Fibroblast of lung (primary cell): ENCODE results near the gene HSD11B1L. TPM values are rescaled to one million over a fixed set of nuclear protein-coding genes. Genes with fewer than 3 reads are reported as not detected.

Experiments used
- polyA plus RNA-seq, 2 donors: library from polyadenylated mRNA; depleted of rRNA in 1 of 2; stranded (reverse) in 1 of 2; unstranded in 1 of 2; fragments of >200 nt; gene quantifications; 2 replicates each; pipeline ENCODE4 v1.2.1, GENCODE V29; 2011 to 2012; ENCODE audit warnings: missing spikeins in 1 of 2
- total RNA-seq: library from RNA; depleted of rRNA; stranded (reverse); fragments of >200 nt; gene quantifications from 2 replicates; pipeline ENCODE4 v1.2.1, GENCODE V29; 2014

HSD11B1L gene
- total and polyA plus RNA-seq, 2 donors (not counting 1 experiment from before 2014, with no cell fraction given): 5.1 to 13.0 TPM

Other genes starting within 250 kb of the HSD11B1L start
- gene ZNRF4, start 225.6 kb upstream of the HSD11B1L start, total RNA-seq: not detected in 2 replicates
- not detected in 2 replicates for gene ZNRF4, start 225.6 kb upstream of the HSD11B1L start, polyA plus RNA-seq
- gene TINCR, start 113.1 kb upstream of the HSD11B1L start, total RNA-seq: under 0.01 and 0.17 TPM in 2 replicates
- 0.02 and 0.06 TPM in 2 replicates for gene TINCR, start 113.1 kb upstream of the HSD11B1L start, polyA plus RNA-seq
- 29.0 and 35.8 TPM in 2 replicates for gene SAFB2, start 58.3 kb upstream of the HSD11B1L start, total RNA-seq
- gene SAFB2, start 58.3 kb upstream of the HSD11B1L start, polyA plus RNA-seq: 16.9 and 21.3 TPM in 2 replicates
- 48.5 and 51.0 TPM in 2 replicates for gene SAFB, start 57.9 kb upstream of the HSD11B1L start, total RNA-seq
- gene SAFB, start 57.9 kb upstream of the HSD11B1L start, polyA plus RNA-seq: 28.0 and 34.3 TPM in 2 replicates
- 29.3 and 73.5 TPM in 2 replicates for gene MICOS13, start 511 bp upstream of the HSD11B1L start, total RNA-seq
- gene MICOS13, start 511 bp upstream of the HSD11B1L start, polyA plus RNA-seq: 20.7 and 20.8 TPM in 2 replicates
- gene RPL36, start 9.3 kb downstream of the HSD11B1L start, total RNA-seq: 634 and 864 TPM in 2 replicates
- 341 and 394 TPM in 2 replicates for gene RPL36, start 9.3 kb downstream of the HSD11B1L start, polyA plus RNA-seq
- gene LONP1, start 39.1 kb downstream of the HSD11B1L start, total RNA-seq: 149 and 172 TPM in 2 replicates
- gene LONP1, start 39.1 kb downstream of the HSD11B1L start, polyA plus RNA-seq: 29.8 and 37.3 TPM in 2 replicates
- gene CATSPERD, start 39.6 kb downstream of the HSD11B1L start, total RNA-seq: not detected in 2 replicates
- not detected in 2 replicates for gene CATSPERD, start 39.6 kb downstream of the HSD11B1L start, polyA plus RNA-seq
- gene PRR22, start 103.7 kb downstream of the HSD11B1L start, total RNA-seq: 0.17 and 0.26 TPM in 2 replicates
- gene PRR22, start 103.7 kb downstream of the HSD11B1L start, polyA plus RNA-seq: 0.15 and 0.23 TPM in 2 replicates
- 18.7 and 20.5 TPM in 2 replicates for gene DUS3L, start 110.1 kb downstream of the HSD11B1L start, total RNA-seq
- gene DUS3L, start 110.1 kb downstream of the HSD11B1L start, polyA plus RNA-seq: 8.8 and 14.4 TPM in 2 replicates
- 0.50 and 0.51 TPM in 2 replicates for gene NRTN, start 124.0 kb downstream of the HSD11B1L start, total RNA-seq
- 0.07 and 0.11 TPM in 2 replicates for gene NRTN, start 124.0 kb downstream of the HSD11B1L start, polyA plus RNA-seq
- gene FUT6, start 158.7 kb downstream of the HSD11B1L start, total RNA-seq: not detected in 2 replicates
- not detected in 2 replicates for gene FUT6, start 158.7 kb downstream of the HSD11B1L start, polyA plus RNA-seq
- not detected in 2 replicates for gene FUT3, start 170.4 kb downstream of the HSD11B1L start, total RNA-seq
- gene FUT3, start 170.4 kb downstream of the HSD11B1L start, polyA plus RNA-seq: not detected in 2 replicates
- not detected in 2 replicates for gene FUT5, start 189.5 kb downstream of the HSD11B1L start, total RNA-seq
- not detected in 2 replicates for gene FUT5, start 189.5 kb downstream of the HSD11B1L start, polyA plus RNA-seq
- 212 and 271 TPM in 2 replicates for gene NDUFA11, start 222.8 kb downstream of the HSD11B1L start, total RNA-seq
- 271 and 332 TPM in 2 replicates for gene NDUFA11, start 222.8 kb downstream of the HSD11B1L start, polyA plus RNA-seq
- gene VMAC, start 223.8 kb downstream of the HSD11B1L start, total RNA-seq: 6.4 and 8.3 TPM in 2 replicates
- gene VMAC, start 223.8 kb downstream of the HSD11B1L start, polyA plus RNA-seq: 1.1 and 1.7 TPM in 2 replicates
- gene CAPS, start 233.2 kb downstream of the HSD11B1L start, total RNA-seq: 2.6 and 7.3 TPM in 2 replicates
- 0.77 and 1.6 TPM in 2 replicates for gene CAPS, start 233.2 kb downstream of the HSD11B1L start, polyA plus RNA-seq